Colonic mucosa (tissue), 4 donors: ENCODE data around the gene SETD2. TPM values are rescaled to one million over a fixed set of nuclear protein-coding genes. Genes with fewer than 3 reads are reported as not detected.
A peak's percentile ranks its signal among the peaks of the same experiment; 100 is the strongest.
"Not testable (repeated sequence)": the region's sequence is repeated elsewhere in the genome, so short reads cannot be mapped to it uniquely, and the experiment has no call there.

Source experiments
- DNase-seq: peaks from one replicate; pipeline ENCODE4 v3.0.0-alpha.2; 2020
- H3K27ac ChIP-seq: fragments of 200-600 bp; one replicate; pipeline ENCODE4 v1.8.0; 2021
- H3K27me3 ChIP-seq: fragments of 200-600 bp; one replicate; pipeline ENCODE4 v1.8.0; 2021
- H3K36me3 ChIP-seq: fragments of 200-600 bp; one replicate; pipeline ENCODE4 v1.8.0; 2021
- H3K4me1 ChIP-seq: fragments of 200-600 bp; one replicate; pipeline ENCODE4 v1.8.0; 2021; ENCODE audit warnings: mild to moderate bottlenecking
- H3K4me3 ChIP-seq: fragments of 200-600 bp; one replicate; pipeline ENCODE4 v1.8.0; 2021
- H3K9ac ChIP-seq, 2 donors: one replicate each; pipeline ENCODE4 v1.7.0; 2013; ENCODE audit warnings: control low read depth in 2 of 2, low read depth in 2 of 2, low read length in 2 of 2
- H3K9me3 ChIP-seq: fragments of 200-600 bp; one replicate; pipeline ENCODE4 v1.8.0; 2021
- intact Hi-C: fragments of 100-400 bp; cut with DNase I; formaldehyde crosslinking; loops from one replicate; pipeline ENCODE4 v1.14.1; 2022
- total RNA-seq, 2 donors: library from RNA; stranded (reverse); fragmentation: NEBNext Ultra II Directional in 1 of 2; extraction: Animal tissue kit (Norgen Biotek cat#: 25700) in 1 of 2; gene quantifications; one replicate each; pipeline ENCODE4 v1.2.1, GENCODE V29; 2021
- TF ChIP-seq, protein P1 (sequence below): fragments of 200-600 bp; IDR thresholded peaks from one replicate; pipeline ENCODE4 v1.8.0; 2022; ENCODE audit warnings: antibody characterized with exemption, mild to moderate bottlenecking
- donor health status: healthy.
- donor health status: DM: no; HTN: no; CAD: no.
- donor health status: DM: no; HTN: no; CAD: no.

SETD2 gene
- total RNA-seq, 2 donors from 2014 or later, result 39.5 to 48.6 TPM

GRCh38 chr3:47143068-47143467 is 20.8 kb downstream of the SETD2 start:
- Histone ChIP-seq H3K9ac (no peak overlapping the region), H3K9me3 (no peaks in the 10 kb centered on the region), H3K27ac (no peak overlapping the region), H3K27me3 (no peaks in the 10 kb centered on the region), H3K36me3 (no peaks in the 10 kb centered on the region), H3K4me3 (no peak overlapping the region), H3K4me1 (no peaks in the 10 kb centered on the region)
- no peak for DNase-seq
- TF ChIP-seq, protein P1, sequence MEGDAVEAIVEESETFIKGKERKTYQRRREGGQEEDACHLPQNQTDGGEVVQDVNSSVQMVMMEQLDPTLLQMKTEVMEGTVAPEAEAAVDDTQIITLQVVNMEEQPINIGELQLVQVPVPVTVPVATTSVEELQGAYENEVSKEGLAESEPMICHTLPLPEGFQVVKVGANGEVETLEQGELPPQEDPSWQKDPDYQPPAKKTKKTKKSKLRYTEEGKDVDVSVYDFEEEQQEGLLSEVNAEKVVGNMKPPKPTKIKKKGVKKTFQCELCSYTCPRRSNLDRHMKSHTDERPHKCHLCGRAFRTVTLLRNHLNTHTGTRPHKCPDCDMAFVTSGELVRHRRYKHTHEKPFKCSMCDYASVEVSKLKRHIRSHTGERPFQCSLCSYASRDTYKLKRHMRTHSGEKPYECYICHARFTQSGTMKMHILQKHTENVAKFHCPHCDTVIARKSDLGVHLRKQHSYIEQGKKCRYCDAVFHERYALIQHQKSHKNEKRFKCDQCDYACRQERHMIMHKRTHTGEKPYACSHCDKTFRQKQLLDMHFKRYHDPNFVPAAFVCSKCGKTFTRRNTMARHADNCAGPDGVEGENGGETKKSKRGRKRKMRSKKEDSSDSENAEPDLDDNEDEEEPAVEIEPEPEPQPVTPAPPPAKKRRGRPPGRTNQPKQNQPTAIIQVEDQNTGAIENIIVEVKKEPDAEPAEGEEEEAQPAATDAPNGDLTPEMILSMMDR, result no peak
- intact Hi-C loops, result loop anchor here (10.0 kb wide), 1 partner anchor 108 kb away; no protein-coding TSS in a partner anchor

DNA sequence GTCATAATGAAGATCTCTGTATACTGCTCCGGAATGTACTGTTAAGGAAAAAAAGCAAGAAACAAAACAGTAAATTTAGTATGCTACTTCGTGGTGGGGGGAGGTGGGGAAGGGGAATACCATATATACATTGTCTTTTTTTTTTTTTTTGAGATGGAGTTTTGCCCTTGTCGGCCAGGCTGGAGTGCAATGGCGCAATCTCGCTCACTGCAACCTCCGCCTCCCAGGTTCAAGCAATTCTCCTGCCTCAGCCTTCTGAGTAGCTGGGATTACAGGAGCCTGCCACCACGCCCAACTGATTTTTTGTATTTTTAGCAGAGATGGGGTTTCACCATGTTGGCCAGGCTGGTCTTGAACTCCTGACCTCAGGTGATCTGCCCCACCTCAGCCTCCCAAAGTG is 21.4 kb downstream of the SETD2 start:
- not testable (repeated sequence) for H3K4me1 ChIP-seq, H3K27ac ChIP-seq, H3K9ac ChIP-seq, H3K36me3 ChIP-seq, H3K9me3 ChIP-seq, H3K27me3 ChIP-seq, H3K4me3 ChIP-seq, DNase-seq
- intact Hi-C loops, result loop anchor here (10.0 kb wide), 1 partner anchor 108 kb away; no protein-coding TSS in a partner anchor

DNA sequence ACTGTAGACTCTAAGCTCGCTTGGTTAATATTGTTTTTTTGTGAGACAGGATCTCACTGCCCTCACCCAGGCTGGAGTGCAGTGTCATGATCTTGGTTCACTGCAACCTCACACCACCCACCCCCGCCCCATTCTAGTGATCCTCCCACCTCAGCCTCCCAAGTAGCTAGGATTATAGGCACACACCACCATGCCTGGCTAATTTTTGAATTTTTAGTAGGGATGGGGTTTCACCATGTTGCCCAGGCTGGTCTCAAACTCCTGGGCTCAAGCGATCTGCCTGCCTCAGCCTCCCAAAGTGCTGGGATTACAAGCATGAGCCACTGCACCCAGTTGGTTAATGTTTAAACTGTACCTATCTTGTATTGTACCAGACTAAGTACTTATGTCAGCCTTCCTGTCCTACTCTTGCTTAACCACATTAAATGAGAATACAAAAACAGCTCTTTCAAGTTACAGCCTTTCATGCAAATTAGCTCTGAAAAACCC is 22.9 kb downstream of the SETD2 start:
- not testable (repeated sequence) for H3K9ac ChIP-seq, H3K4me1 ChIP-seq, H3K4me3 ChIP-seq, H3K9me3 ChIP-seq, H3K27me3 ChIP-seq, H3K27ac ChIP-seq, H3K36me3 ChIP-seq
- intact Hi-C loops, result loop anchor here (10.0 kb wide), 1 partner anchor 106 kb away; no protein-coding TSS in a partner anchor
- DNase-seq, result peak; percentile 45

- intact Hi-C loops, result loop anchor here (10.0 kb wide), 1 partner anchor 106 kb away; no protein-coding TSS in a partner anchor
- not testable (repeated sequence) for H3K4me1 ChIP-seq, H3K27ac ChIP-seq, H3K4me3 ChIP-seq, H3K9ac ChIP-seq, H3K9me3 ChIP-seq, H3K36me3 ChIP-seq, H3K27me3 ChIP-seq, DNase-seq
Measured at GRCh38 chr3:47140553-47140952, 23.4 kb downstream of the SETD2 start.

GRCh38 chr3:47134311-47134710 is 29.6 kb downstream of the SETD2 start:
- Histone ChIP-seq H3K9ac (no peak overlapping the region), H3K27me3 (no peaks in the 10 kb centered on the region), H3K36me3 (no peaks in the 10 kb centered on the region), H3K9me3 (no peaks in the 10 kb centered on the region), H3K4me1 (no peaks in the 10 kb centered on the region), H3K4me3 (no peak overlapping the region), H3K27ac (no peak overlapping the region)
- no peak for DNase-seq
- TF ChIP-seq, protein P1, result no peak
- intact Hi-C loops, result no loop called here

DNA sequence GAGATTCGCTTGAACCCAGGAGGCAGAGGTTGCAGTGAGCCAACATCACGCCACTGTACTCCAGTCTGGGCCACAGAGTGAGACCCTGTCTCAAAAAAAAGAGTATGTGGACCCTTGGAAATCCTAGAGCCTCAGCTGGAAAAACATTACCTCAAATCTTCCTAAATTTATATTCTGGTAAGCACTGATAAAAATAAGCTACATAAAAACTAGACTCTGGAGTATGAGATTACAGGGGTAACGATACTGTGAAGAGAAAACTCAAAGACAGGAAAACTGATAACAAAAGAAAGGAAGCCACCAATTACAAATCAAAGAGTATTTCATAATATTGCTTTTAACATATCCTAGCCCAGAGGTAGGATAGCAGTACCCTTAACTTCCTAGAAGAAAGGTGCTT is 30.3 kb downstream of the SETD2 start:
- Histone ChIP-seq H3K4me1 (no peaks in the 10 kb centered on the region), H3K9ac (no peak overlapping the region), H3K36me3 (no peaks in the 10 kb centered on the region), H3K4me3 (no peak overlapping the region), H3K9me3 (no peaks in the 10 kb centered on the region), H3K27me3 (no peaks in the 10 kb centered on the region), H3K27ac (no peak overlapping the region)
- no peak for DNase-seq
- intact Hi-C loops, result no loop called here
- TF ChIP-seq, protein P1, result no peak

DNA sequence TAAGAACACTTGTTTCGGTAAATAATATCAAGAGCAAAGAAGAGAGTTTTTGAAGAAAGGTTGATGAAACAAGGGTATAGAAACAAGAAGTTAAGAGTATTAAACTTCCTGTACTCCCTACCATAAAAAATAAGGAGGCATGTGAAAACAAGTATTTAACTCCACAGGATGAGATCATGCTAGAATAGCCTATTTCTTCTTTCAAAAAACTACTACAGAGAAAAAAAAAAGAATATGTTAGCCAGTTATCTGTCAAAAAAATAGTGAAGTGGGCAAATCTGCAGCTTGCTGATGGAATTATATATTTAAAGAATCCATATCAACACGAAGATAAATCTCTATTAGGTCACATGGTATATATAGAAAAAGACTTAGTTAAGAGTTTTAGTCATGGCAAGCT is 33.4 kb downstream of the SETD2 start:
- no peak overlapping the region for H3K4me3 ChIP-seq
- no peaks in the 10 kb centered on the region for H3K4me1 ChIP-seq
- TF ChIP-seq, protein P1, result no peak
- H3K27ac ChIP-seq, result no peak overlapping the region
- DNase-seq, result no peak
- no peak overlapping the region for H3K9ac ChIP-seq
- intact Hi-C loops, result no loop called here
- H3K9me3 ChIP-seq, result no peaks in the 10 kb centered on the region
- no peaks in the 10 kb centered on the region for H3K36me3 ChIP-seq
- H3K27me3 ChIP-seq, result no peaks in the 10 kb centered on the region
